Ovary (tissue), 3 donors: ENCODE data around the gene CPS1.

Experiments
- EP300 ChIP-seq: sonication (generic); formaldehyde crosslinking; IDR thresholded peaks from one replicate; pipeline ENCODE4 v1.6.1; 2017; ENCODE audit warnings: antibody characterized with exemption
- POLR2A ChIP-seq: fragments of 450-650 bp; IDR thresholded peaks from one replicate; pipeline ENCODE4 v1.6.1; 2017; ENCODE audit warnings: antibody characterized with exemption, mild to moderate bottlenecking, moderate library complexity
- TF ChIP-seq, protein P1 (sequence below), 3 donors: fragments of 450-650 bp in 2 of 3; fragments of 200-600 bp in 1 of 3; IDR thresholded peaks; one replicate each; pipeline versions ENCODE4 v1.5.1 to v1.8.0; 2016 to 2022; ENCODE audit warnings: antibody characterized with exemption in 3 of 3, mild to moderate bottlenecking in 1 of 3
- donor health status: DM: no; HTN: no; CAD: no.

DNA sequence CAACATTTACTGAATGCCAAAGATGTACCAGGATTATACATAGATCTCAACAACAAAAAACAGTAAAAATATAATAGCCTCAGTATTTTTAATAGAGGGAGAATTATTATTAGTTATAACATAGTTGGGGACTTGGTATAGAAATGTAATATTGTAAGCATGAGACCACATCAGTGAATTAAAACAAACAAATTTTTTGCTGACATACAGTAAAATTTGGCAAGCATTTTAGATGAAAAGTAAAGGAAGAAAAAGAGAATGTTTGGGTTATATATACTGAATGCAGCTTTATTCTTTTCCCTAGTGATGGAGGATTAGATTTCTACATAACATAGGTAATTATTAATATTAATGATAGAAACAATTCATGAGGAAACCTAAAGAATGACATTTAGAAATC is 10.9 kb downstream of the CPS1 start:
- TF ChIP-seq, protein P1, sequence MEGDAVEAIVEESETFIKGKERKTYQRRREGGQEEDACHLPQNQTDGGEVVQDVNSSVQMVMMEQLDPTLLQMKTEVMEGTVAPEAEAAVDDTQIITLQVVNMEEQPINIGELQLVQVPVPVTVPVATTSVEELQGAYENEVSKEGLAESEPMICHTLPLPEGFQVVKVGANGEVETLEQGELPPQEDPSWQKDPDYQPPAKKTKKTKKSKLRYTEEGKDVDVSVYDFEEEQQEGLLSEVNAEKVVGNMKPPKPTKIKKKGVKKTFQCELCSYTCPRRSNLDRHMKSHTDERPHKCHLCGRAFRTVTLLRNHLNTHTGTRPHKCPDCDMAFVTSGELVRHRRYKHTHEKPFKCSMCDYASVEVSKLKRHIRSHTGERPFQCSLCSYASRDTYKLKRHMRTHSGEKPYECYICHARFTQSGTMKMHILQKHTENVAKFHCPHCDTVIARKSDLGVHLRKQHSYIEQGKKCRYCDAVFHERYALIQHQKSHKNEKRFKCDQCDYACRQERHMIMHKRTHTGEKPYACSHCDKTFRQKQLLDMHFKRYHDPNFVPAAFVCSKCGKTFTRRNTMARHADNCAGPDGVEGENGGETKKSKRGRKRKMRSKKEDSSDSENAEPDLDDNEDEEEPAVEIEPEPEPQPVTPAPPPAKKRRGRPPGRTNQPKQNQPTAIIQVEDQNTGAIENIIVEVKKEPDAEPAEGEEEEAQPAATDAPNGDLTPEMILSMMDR (IDR thresholded peaks at IDR 0.05): no peak
- no peak for TF ChIP-seq EP300
- TF ChIP-seq POLR2A: no peak
